NT2/D1 (cell line): ENCODE results near the gene MAGI2.

Experiments used
- SUZ12 ChIP-seq: IDR thresholded peaks from 2 replicates; pipeline ENCODE4 v1.6.1; 2011; ENCODE audit not compliant: insufficient read length, insufficient read depth; ENCODE audit errors: extremely low read depth
- YY1 ChIP-seq: IDR thresholded peaks from 2 replicates; pipeline ENCODE4 v1.6.1; 2011; ENCODE audit not compliant: insufficient read length, insufficient read depth
- ZNF274 ChIP-seq: IDR thresholded peaks from 2 replicates; pipeline ENCODE4 v1.6.1; 2011; ENCODE audit warnings: mild to moderate bottlenecking, low read depth, low read length

DNA sequence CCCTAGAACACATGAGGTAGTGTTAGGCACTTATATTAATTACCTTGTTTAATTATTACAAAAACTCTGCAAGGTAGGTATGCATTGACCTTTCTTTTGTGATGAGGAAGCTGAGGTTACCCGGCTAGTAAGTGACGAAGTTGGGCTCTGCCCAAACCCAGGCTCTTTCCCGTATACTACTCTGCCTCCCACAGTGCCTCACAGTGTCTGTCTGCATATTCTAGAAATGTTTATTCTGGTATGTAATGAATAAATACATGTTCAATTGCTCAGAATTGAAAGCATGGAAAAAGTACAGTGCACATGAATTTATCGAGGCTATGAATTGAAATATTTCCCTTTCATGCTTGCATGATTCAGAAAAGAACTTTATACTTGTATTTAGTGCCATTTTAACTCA lies 1350.0 kb downstream of the MAGI2 start:
- TF ChIP-seq ZNF274 (no peak), SUZ12 (no peak), YY1 (no peak)
